ENCODE results near the gene IFNA8. TPM values are rescaled to one million over a fixed set of nuclear protein-coding genes. Genes with fewer than 3 reads are reported as not detected.

IFNA8 gene
- not detected for total RNA-seq

- no peak for TF ChIP-seq CTCF (IDR thresholded peaks at IDR 0.05; ENCODE audit: low read depth)
These were observed at the start of gene IFNA8 for GRCh38 chr9:21408817-21409216. TSS of gene IFNA8 (plus strand) at chr9:21409117. CDS start at chr9:21409177, 60 bp downstream.

GRCh38 chr9:21362287-21362686, 46.6 kb upstream of the IFNA8 start:
- no peak for TF ChIP-seq CTCF (IDR thresholded peaks at IDR 0.05; ENCODE audit: low read depth)

GRCh38 chr9:21367957-21368356, 41.0 kb upstream of the IFNA8 start, which contains the start of gene IFNA13:
TSS of gene IFNA13 (minus strand) at chr9:21368057. CDS start at chr9:21368010, 47 bp downstream.
- TF ChIP-seq CTCF (IDR thresholded peaks at IDR 0.05; ENCODE audit: low read depth), result no peak

GRCh38 chr9:21381448-21382339, 27.2 kb upstream of the IFNA8 start:
- no peak for TF ChIP-seq CTCF (IDR thresholded peaks at IDR 0.05; ENCODE audit: low read depth)

- no peak for TF ChIP-seq CTCF (IDR thresholded peaks at IDR 0.05; ENCODE audit: low read depth)
These were observed 25.3 kb upstream of the IFNA8 start for GRCh38 chr9:21383627-21384026.

GRCh38 chr9:21385131-21385670, 23.7 kb upstream of the IFNA8 start, which contains the start of gene IFNA2:
TSS of gene IFNA2 (minus strand) at chr9:21385398. CDS start at chr9:21385329, 69 bp downstream.
- TF ChIP-seq CTCF (IDR thresholded peaks at IDR 0.05; ENCODE audit: low read depth), result no peak

GRCh38 chr9:21392270-21392669, 16.6 kb upstream of the IFNA8 start:
- TF ChIP-seq CTCF (IDR thresholded peaks at IDR 0.05; ENCODE audit: low read depth), result no peak
